ENCODE measurements around the gene BICC1. TPM values are rescaled to one million over a fixed set of nuclear protein-coding genes. Genes with fewer than 3 reads are reported as not detected.

BICC1 gene
- total and polyA plus RNA-seq, 2 of the 13 experiments (the other 11 are each of a cell fraction or from before 2014, with no cell fraction given), result 0.18 to 1.5 TPM

DNA sequence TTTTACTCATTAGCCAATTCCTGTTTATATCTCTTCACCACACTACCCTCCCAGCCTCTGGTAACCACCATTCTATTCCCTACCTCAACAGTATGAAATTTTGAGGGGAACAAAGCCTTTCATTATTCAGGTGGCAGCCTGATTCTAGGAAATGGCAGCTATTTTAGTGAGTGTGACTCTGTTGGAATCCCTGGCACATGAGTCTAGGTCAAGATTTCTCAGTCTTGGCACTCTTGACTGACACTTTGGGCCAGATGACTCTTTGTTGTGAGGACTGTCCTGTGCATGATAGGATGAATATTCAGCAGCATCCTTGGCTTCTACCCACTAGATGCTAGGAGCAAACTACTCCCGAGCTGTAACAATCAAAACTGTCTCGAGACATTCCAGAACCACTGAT is 341.0 kb downstream of the BICC1 start (continued):
- TF ChIP-seq DPF2 (CRISPR knock-in tag; IDR thresholded peaks at IDR 0.05; ENCODE audit: borderline replicate concordance, low read depth) (no peak), SALL2 (CRISPR knock-in tag; IDR thresholded peaks at IDR 0.05) (no peak)
- TF ChIP-seq, protein P1, sequence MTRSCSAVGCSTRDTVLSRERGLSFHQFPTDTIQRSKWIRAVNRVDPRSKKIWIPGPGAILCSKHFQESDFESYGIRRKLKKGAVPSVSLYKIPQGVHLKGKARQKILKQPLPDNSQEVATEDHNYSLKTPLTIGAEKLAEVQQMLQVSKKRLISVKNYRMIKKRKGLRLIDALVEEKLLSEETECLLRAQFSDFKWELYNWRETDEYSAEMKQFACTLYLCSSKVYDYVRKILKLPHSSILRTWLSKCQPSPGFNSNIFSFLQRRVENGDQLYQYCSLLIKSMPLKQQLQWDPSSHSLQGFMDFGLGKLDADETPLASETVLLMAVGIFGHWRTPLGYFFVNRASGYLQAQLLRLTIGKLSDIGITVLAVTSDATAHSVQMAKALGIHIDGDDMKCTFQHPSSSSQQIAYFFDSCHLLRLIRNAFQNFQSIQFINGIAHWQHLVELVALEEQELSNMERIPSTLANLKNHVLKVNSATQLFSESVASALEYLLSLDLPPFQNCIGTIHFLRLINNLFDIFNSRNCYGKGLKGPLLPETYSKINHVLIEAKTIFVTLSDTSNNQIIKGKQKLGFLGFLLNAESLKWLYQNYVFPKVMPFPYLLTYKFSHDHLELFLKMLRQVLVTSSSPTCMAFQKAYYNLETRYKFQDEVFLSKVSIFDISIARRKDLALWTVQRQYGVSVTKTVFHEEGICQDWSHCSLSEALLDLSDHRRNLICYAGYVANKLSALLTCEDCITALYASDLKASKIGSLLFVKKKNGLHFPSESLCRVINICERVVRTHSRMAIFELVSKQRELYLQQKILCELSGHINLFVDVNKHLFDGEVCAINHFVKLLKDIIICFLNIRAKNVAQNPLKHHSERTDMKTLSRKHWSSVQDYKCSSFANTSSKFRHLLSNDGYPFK (CRISPR knock-in tag; IDR thresholded peaks at IDR 0.05; ENCODE audit: borderline replicate concordance), result no peak

DNA sequence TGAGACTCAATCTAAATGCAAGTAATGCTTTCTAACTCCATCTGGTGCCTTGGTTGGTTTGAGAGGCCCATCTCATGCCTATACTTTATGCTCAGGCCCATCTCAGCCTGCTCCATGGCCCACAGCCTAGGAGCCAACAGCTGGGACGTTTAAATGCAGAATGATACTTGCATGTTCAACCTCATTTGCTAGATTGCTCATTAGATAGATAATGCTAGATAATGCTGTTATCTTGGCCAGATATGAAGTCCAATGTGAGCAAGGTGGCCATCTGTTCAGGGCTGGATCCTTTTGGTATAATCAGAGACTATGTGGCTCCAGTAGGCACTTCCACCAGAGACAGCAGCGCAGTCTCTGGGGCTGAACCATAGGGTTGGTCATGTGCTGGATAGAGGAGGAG is 342.1 kb downstream of the BICC1 start:
- Histone ChIP-seq H3K79me2 (ENCODE audit: insufficient read depth, low read length) (no peaks in the 10 kb centered on the region), H3K27me3 (ENCODE audit: control insufficient read depth in 1 of 2, insufficient read depth in 2 of 2, low read length in 2 of 2) (no peaks in the 10 kb centered on the region), H3K4me1 (ENCODE audit: insufficient read depth, low read length) (peaks cover 12% of the 10 kb centered on the region), H3K4me2 (ENCODE audit: low read depth, low read length) (no peak overlapping the region), H3K27ac (ENCODE audit: extremely low read length, insufficient read depth, low read length) (no peak overlapping the region), H4K20me1 (ENCODE audit: insufficient read depth, low read length) (no peaks in the 10 kb centered on the region), H3K36me3 (replicated peaks in 1 of 2; ENCODE audit: control insufficient read depth in 1 of 2, insufficient read depth in 2 of 2, low read length in 2 of 2) (no peaks in the 10 kb centered on the region), H3K9ac (ENCODE audit: insufficient read depth, low read depth, low read length) (no peak overlapping the region), H3K9me3 (ENCODE audit: low read length) (no peaks in the 10 kb centered on the region), H2AFZ (ENCODE audit: low read length) (no peak overlapping the region), H3K4me3 (replicated peaks in 1 of 3; ENCODE audit: insufficient read depth in 1 of 3, low read depth in 2 of 3, low read length in 3 of 3) (no peak overlapping the region)
- no peak for DNase-seq (ENCODE audit: low spot score)
- in situ Hi-C loops (cut with HindIII; ENCODE audit: extremely low pct_ligation_motif_present, low pct_unique_long_range_greater_than_20kb) (no loop called here), intact Hi-C loops (cut with micrococcal nuclease; ENCODE audit: unreplicated experiment) (no loop called here)
- no peak for ATAC-seq
- ChIA-PET POLR2A (no interaction called here), CTCF (ENCODE audit: low intra/inter-chr PET ratio, low total read pairs) (no interaction called here)
- no TSS peak for BruUV-seq (replicated peaks)
- WGBS (ENCODE audit: low lambda C conversion rate), result 43% methylated on average over 1 of the region's 2 CpGs
- FAIRE-seq, result no peak
- TF ChIP-seq TBL1XR1 (IDR thresholded peaks at IDR 0.05; ENCODE audit: borderline replicate concordance, low read length, partially characterized antibody) (no peak), ZNF382 (CRISPR knock-in tag; IDR thresholded peaks at IDR 0.05; ENCODE audit: borderline replicate concordance) (no peak), ZSCAN29 (CRISPR knock-in tag; conservative IDR thresholded peaks at IDR 0.05) (no peak), RARG (CRISPR knock-in tag; IDR thresholded peaks at IDR 0.05; ENCODE audit: low read depth) (no peak)
- TF ChIP-seq, protein P2, sequence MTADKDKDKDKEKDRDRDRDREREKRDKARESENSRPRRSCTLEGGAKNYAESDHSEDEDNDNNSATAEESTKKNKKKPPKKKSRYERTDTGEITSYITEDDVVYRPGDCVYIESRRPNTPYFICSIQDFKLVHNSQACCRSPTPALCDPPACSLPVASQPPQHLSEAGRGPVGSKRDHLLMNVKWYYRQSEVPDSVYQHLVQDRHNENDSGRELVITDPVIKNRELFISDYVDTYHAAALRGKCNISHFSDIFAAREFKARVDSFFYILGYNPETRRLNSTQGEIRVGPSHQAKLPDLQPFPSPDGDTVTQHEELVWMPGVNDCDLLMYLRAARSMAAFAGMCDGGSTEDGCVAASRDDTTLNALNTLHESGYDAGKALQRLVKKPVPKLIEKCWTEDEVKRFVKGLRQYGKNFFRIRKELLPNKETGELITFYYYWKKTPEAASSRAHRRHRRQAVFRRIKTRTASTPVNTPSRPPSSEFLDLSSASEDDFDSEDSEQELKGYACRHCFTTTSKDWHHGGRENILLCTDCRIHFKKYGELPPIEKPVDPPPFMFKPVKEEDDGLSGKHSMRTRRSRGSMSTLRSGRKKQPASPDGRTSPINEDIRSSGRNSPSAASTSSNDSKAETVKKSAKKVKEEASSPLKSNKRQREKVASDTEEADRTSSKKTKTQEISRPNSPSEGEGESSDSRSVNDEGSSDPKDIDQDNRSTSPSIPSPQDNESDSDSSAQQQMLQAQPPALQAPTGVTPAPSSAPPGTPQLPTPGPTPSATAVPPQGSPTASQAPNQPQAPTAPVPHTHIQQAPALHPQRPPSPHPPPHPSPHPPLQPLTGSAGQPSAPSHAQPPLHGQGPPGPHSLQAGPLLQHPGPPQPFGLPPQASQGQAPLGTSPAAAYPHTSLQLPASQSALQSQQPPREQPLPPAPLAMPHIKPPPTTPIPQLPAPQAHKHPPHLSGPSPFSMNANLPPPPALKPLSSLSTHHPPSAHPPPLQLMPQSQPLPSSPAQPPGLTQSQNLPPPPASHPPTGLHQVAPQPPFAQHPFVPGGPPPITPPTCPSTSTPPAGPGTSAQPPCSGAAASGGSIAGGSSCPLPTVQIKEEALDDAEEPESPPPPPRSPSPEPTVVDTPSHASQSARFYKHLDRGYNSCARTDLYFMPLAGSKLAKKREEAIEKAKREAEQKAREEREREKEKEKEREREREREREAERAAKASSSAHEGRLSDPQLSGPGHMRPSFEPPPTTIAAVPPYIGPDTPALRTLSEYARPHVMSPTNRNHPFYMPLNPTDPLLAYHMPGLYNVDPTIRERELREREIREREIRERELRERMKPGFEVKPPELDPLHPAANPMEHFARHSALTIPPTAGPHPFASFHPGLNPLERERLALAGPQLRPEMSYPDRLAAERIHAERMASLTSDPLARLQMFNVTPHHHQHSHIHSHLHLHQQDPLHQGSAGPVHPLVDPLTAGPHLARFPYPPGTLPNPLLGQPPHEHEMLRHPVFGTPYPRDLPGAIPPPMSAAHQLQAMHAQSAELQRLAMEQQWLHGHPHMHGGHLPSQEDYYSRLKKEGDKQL (CRISPR knock-in tag; IDR thresholded peaks at IDR 0.05; ENCODE audit: low read depth), result no peak
- TF ChIP-seq, protein P3, sequence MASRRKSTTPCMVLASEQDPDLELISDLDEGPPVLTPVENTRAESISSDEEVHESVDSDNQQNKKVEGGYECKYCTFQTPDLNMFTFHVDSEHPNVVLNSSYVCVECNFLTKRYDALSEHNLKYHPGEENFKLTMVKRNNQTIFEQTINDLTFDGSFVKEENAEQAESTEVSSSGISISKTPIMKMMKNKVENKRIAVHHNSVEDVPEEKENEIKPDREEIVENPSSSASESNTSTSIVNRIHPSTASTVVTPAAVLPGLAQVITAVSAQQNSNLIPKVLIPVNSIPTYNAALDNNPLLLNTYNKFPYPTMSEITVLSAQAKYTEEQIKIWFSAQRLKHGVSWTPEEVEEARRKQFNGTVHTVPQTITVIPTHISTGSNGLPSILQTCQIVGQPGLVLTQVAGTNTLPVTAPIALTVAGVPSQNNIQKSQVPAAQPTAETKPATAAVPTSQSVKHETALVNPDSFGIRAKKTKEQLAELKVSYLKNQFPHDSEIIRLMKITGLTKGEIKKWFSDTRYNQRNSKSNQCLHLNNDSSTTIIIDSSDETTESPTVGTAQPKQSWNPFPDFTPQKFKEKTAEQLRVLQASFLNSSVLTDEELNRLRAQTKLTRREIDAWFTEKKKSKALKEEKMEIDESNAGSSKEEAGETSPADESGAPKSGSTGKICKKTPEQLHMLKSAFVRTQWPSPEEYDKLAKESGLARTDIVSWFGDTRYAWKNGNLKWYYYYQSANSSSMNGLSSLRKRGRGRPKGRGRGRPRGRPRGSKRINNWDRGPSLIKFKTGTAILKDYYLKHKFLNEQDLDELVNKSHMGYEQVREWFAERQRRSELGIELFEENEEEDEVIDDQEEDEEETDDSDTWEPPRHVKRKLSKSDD (CRISPR knock-in tag; IDR thresholded peaks at IDR 0.05; ENCODE audit: low read depth), result no peak
